RWPE1 (cell line): ENCODE measurements around the gene RRM2.
A peak's percentile ranks its signal among the peaks of the same experiment; 100 is the strongest.
"Not testable (repeated sequence)": the region's sequence is repeated elsewhere in the genome, so short reads cannot be mapped to it uniquely, and the experiment has no call there.

Experiments
- CTCF ChIA-PET: fragments of 350-600 bp; sonication (Branson Sonifier 250); formaldehyde crosslinking; extraction: SDS; loops from one replicate; lab custom pipeline; 2021; lab: Yijun Ruan, JAX
- POLR2A ChIA-PET: fragments of 400-600 bp; formaldehyde crosslinking; extraction: SDS; loops from one replicate; lab custom pipeline; 2020; ENCODE audit warnings: antibody characterized with exemption; ENCODE audit not compliant: low non-redundant PET; lab: Yijun Ruan, JAX
- DNase-seq: peaks from one replicate; pipeline ENCODE4 v3.0.0; 2012; ENCODE audit warnings: low spot score
- H3K27ac ChIP-seq: fragments of 450-650 bp; 2 replicates; pipeline ENCODE4 v1.5.1; 2017
- CTCF ChIP-seq: fragments of 450-650 bp; conservative IDR thresholded peaks from 2 replicates; pipeline ENCODE4 v1.5.1; 2017; ENCODE audit warnings: low read depth, mild to moderate bottlenecking

Gene RRM2

GRCh38 chr2:10146366-10147005 lies 23.9 kb downstream of the RRM2 start:
- H3K27ac ChIP-seq: peak overlapping the region; percentile 16; the same call in 1 of the 2 replicates
- DNase-seq: no peak
- CTCF ChIA-PET: interaction anchor here (0.6 to 2.3 kb wide), 3 partner anchors 221 to 997 kb away, joined by 3 to 12 read pairs (median 5); no protein-coding TSS in a partner anchor
- POLR2A ChIA-PET: no interaction called here
- no peak for TF ChIP-seq CTCF

GRCh38 chr2:10147050-10147660 lies 24.6 kb downstream of the RRM2 start:
- CTCF ChIA-PET: interaction anchor here (0.6 to 0.7 kb wide), 2 partner anchors 220 to 998 kb away, joined by 3 to 5 read pairs; no protein-coding TSS in a partner anchor
- H3K27ac ChIP-seq: peak overlapping the region; percentile 16; the same call in 1 of the 2 replicates
- POLR2A ChIA-PET, DNase-seq: not testable (repeated sequence)

- ChIA-PET POLR2A (no interaction called here), CTCF (interaction anchor here (0.6 kb wide), 1 partner anchor 287 kb away, joined by 3 read pairs; no protein-coding TSS in a partner anchor)
- no peak overlapping the region for H3K27ac ChIP-seq
- DNase-seq: no peak
- no peak for TF ChIP-seq CTCF
Observed at GRCh38 chr2:10148268-10148667, 25.7 kb downstream of the RRM2 start.

GRCh38 chr2:10149635-10150034 lies 27.1 kb downstream of the RRM2 start:
- ChIA-PET CTCF (no interaction called here), POLR2A (no interaction called here)
- DNase-seq: no peak
- H3K27ac ChIP-seq: no peak overlapping the region
- TF ChIP-seq CTCF: no peak

- no peak for TF ChIP-seq CTCF
- CTCF ChIA-PET: no interaction called here
- no peak overlapping the region for H3K27ac ChIP-seq
- POLR2A ChIA-PET: no interaction called here
- no peak for DNase-seq
Observed at GRCh38 chr2:10150436-10150835, 27.9 kb downstream of the RRM2 start.

- no peak overlapping the region for H3K27ac ChIP-seq
- DNase-seq: no peak
- ChIA-PET POLR2A (no interaction called here), CTCF (no interaction called here)
- TF ChIP-seq CTCF: no peak
Observed at GRCh38 chr2:10151462-10151861, 28.9 kb downstream of the RRM2 start.

GRCh38 chr2:10157293-10157692 lies 34.8 kb downstream of the RRM2 start:
- no peak for DNase-seq
- TF ChIP-seq CTCF: no peak
- ChIA-PET CTCF (interaction anchor here (0.6 kb wide), 1 partner anchor 143 kb away, joined by 5 read pairs; no protein-coding TSS in a partner anchor), POLR2A (no interaction called here)
- no peak overlapping the region for H3K27ac ChIP-seq
